NT2/D1 (cell line): Measurements from ENCODE around the gene NGDN.

Source experiments
- YY1 ChIP-seq: IDR thresholded peaks from 2 replicates; pipeline ENCODE4 v1.6.1; 2011; ENCODE audit not compliant: insufficient read length, insufficient read depth
- ZNF274 ChIP-seq: IDR thresholded peaks from 2 replicates; pipeline ENCODE4 v1.6.1; 2011; ENCODE audit warnings: mild to moderate bottlenecking, low read depth, low read length

DNA sequence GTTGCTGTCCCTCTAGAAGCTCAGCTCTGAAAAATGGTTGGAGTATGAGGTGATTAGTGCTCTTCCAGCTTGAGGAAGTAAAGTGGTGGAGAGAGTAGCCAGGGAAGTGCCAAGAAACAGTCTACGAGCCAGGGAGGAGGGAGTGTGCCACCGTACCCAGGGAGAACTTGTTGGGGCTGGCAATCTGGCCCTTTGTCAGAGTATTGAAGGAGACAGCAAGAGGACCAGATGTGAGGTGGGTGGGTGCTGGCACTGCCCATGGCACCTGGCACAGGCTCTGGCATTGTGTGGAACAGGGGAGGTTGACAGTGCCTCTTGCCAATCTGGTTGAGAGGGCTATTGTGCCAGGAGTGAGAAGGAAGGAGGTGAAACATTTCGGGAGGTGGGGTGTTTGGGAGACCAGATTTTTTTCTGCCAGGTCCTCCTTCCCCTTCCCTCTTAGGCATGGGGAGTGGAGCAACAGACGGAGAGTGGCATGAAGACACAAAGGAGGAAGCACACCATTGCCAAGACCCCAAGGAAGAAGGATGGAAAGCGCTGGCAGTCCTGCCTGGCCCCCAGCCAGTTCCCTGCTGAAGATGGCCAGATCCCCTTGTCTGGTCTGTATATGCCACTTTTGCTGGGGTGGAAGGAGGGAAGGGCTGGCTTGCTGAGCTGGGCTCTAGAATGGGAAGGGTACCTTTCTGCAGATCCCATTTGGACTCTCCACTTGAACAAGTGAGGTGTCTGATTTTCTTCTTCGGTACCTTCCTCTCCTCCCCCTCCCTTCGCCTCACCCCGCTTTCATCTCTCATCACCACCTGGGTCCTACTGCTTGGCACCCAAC, 44.5 kb downstream of the NGDN start:
- TF ChIP-seq YY1 (no peak), ZNF274 (no peak)
